GM19467 (cell line): ENCODE data around the gene IZUMO1.
"Not testable (repeated sequence)": the region's sequence is repeated elsewhere in the genome, so short reads cannot be mapped to it uniquely, and the experiment has no call there.

Source experiments
- ATAC-seq: cut with Tn5 transposase; IDR thresholded peaks from one replicate; pipeline ENCODE4 v1.9.1; 2021; ENCODE audit warnings: mild to moderate bottlenecking, moderate library complexity; ENCODE audit not compliant: unreplicated experiment

The IZUMO1 gene

DNA sequence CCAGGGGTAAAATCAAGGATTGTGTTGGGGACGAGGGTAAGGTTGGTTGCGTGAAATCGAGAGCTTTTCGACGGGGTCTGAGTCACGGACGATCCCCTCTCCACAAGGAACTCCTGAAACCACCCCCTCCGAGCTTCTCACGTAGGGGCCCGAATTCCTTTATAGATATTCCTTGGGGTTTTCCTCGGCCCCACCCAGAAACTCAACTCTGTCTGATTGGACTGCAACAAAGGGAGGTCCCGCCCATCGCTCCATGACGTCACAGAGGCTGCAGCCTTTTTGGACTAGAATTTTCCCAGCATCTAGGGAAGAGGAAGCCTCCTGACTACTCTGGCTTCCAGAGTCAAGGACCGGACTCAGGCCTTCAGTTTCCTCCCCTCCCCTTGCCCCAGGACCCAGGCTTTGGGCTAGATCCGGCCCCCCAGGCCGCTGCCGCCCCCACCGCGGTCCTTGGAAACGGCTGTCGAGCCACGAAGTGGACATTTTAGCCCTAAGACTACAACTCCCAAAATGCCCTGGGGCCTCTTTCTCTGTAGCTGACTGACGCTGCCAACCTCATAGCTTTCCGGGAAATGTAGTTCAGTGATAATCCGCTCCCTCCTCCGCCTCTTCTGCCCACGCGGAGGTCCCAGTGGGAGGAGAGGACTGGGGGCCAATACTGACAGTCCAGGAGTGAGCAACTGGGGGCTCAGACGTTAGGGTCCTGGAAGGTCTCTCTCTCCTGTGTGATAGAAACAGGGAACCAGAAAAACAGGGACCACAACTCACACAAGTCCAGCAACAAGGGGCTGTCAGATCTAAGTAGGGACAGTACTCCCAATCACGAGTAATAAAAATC lies at the start of gene IZUMO1:
Gene IZUMO1 (minus strand): TSS at position 172 of the 838 bp plus-strand sequence. CDS start 1,050 bp downstream, outside the sequence.
- ATAC-seq, result no peak

DNA sequence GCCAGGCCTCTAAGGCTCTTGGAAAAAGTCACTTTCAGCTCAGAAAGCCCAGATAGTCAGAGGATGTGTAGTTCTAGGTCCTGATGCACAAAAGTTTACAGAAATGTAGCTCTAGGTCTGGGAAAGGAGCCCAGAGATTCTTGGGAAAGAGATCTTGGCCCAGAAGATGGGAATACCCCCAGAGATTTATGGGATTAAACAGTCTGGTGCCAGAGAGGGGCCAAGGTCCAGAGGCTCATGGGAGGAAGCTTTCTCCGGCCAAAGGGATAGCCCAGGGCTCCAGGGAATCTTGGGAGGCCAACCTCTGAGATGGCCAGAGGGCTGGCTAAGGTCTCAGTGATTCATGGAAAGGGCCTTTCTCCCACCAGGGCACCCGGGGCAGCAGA lies 49.0 kb upstream of the IZUMO1 start:
- ATAC-seq, result no peak

DNA sequence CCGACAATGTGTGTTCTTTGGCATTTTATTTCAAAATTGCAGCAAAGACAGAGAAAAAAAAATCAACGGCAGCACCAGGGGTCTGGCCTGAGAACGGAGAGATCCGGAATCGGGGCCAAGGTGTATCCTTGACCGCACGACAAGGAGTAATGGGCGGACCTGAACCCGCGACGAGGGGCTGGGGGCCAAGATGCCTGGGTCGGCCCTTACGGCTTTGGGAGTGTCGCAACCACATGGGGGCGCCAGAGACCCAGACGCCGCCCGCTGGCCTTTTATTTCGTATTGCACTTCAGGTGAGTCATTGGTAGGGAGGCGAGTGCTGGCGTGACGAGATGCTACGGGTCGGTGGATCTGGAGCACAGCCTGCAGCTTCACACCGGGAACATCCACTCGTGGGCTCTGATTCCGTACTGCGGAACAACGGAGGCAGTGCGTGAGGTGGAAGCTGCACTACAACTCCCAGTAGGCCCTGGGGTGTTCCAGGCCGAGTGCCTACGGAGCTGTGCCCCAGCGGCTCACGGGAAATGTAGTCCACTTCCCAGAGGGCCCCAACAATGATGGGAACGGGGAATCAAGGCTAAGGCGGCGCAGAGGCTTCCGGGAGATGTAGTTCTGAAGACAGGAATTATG lies 48.5 kb upstream of the IZUMO1 start:
- ATAC-seq, result peak; percentile 79

DNA sequence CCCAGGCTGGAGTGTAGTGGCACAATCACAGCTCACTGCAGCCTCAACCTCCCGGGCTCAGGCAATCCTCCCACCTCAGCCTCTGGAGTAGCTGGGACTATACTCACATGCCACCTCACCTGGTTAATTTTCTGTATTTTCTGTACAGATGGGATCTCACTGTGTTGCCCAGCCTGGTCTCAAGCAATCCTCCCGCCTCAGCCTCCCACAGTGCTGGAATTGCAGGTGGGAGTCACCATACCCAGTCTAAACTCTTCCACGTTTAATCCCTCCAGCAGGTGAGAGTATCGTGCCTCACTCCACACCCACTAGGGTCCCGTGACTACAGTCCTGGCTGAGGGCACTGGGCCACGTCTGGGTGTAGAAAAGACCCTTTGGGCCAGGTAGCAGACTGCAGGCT lies 47.6 kb upstream of the IZUMO1 start:
- ATAC-seq, result no peak

DNA sequence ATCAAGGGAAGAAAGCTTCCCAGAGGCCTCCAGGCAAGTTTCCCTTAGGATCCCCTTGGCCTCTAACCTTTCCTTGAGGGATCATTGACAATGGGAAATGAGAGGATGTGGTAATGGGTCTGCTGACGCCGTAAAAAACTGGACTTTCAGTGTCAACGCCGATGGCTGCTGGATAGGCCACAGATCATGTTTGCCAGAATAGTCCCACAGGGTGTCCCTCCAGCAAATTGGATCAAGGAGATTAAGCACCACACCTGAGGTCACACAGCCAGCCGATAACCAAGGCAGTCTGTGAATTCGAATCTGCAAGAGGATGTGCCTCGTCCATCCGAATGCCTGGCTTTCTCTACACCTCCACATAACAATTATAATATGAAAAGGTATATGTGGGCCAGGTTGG lies 46.6 kb upstream of the IZUMO1 start:
- no peak for ATAC-seq

DNA sequence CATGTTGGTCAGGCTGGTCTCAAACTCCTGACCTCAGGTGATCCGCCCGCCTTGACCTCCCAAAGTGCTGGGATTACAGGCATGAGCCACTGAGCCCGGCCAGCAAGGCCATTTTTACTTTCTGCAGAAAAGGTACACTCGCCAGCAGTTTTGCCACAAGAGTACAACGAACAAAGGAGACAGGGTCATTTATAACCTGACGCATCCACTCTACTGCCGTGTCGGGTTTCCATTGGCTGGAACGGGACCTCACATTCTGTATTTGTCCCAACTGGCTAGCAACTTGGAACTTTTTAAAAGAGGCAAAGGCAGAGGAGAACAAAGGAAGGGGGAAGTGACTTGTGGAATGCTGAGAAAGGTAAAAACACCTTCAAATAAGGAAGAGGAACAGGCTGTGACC lies 40.6 kb upstream of the IZUMO1 start:
- ATAC-seq, result not testable (repeated sequence)

DNA sequence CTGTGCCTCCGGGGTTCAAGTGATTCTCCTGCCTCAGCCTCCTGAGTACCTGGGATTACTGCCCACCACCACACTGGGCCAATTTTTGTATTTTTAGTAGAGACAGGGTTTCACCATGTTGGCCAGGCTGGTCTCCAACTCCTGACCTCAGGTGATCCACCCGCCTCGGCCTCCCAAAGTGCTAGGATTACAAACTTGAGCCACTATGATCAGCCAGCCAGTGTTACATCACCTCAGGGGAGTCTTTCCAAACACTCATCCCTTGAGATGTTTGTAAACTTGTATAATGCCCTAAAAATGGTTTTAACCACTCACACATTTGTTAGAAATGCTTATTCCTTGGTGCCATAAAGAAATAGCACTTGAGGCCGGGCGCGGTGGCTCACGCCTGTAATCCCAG lies 39.7 kb upstream of the IZUMO1 start:
- ATAC-seq, result not testable (repeated sequence)

DNA sequence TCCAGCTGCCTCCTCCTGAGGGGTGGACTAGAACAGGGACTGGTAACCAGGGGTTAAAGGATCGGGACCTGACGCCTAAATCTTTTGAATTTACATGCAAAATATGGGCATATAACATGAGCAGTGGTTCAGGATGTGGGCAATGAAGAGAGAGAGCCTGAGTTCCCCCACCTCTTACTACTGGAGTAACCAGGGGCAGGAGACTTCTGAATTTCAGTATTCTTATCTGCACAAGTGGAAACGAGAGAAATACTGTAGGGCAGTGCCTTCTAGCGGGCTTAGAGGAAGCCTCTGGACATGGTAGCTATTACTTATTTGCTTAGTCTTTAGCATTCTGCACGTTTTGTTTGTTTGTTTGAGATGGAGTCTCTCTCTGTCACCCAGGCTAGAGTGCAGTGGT lies 37.8 kb upstream of the IZUMO1 start:
- no peak for ATAC-seq

DNA sequence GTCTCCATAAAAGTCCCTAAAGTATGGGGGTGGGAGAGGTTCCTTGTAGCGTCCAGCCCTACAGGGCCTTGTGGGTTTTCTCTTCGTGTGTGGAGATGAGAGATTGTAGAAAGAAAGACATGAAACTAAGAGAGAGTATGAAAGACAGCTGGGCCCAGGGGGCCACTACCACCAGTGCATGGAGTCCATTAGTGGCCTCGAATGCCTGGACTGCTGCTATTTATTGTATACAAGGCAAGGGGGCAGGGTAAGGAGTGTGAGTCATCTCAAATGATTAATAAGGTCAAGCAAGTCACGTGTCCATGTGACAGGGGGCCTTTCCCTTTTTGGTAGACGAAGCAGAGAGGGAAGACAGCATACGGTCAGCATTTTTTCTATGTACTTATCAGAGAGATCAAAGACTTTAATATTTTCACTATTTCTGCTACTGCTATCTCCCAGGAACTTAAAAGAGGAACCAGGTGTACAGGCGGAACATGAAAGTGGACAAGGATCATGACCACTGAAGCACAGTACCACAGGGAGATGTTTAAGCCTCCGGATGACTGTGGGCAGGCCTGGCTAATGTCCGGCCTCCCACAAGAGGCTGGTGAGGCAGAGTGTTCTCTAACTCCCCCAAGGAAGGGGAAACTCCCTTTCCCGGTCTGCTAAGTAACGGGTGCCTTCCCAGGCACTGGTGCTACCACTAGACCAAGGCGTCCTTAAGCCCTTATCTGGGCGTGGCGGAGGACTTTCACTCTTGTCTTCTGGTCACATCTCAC lies 34.1 kb upstream of the IZUMO1 start:
- ATAC-seq, result no peak

DNA sequence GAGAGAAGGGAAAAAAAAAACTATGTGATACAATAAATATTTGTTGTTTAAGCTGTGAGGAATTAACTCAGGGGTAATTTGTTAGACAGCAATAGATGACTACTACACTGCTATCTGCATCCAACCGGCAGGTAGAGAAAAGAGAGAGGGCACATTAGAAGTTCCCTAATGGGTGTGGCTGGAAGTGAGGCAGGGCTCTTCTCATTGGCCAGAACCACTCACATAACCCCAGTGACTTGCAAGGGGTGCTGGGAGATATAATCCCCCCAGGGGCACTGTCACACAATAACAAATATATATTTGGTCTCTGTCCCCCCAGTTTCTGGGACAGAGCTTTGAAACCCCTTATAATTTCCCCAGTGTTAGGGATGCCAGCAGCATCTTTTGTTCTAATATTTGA lies 32.9 kb upstream of the IZUMO1 start:
- no peak for ATAC-seq

DNA sequence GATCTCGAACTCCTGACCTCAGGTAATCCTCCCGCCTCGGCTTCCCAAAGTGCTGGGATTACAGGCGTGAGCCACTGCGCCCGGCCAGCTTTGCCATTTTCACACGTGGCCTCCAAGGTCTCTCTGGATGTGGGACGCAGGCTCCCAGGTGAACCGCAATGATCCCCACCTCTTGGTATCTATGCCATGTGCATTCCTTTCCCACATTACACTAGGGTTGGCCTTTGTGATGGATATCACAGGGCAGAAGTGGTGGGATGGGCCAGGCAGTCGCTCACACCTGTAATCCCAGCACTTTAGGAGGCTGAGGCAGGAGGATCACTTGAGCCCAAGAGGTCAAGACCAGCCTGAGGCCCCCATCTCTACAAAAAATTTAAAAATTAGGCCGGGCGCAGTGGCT lies 31.0 kb upstream of the IZUMO1 start:
- no peak for ATAC-seq

DNA sequence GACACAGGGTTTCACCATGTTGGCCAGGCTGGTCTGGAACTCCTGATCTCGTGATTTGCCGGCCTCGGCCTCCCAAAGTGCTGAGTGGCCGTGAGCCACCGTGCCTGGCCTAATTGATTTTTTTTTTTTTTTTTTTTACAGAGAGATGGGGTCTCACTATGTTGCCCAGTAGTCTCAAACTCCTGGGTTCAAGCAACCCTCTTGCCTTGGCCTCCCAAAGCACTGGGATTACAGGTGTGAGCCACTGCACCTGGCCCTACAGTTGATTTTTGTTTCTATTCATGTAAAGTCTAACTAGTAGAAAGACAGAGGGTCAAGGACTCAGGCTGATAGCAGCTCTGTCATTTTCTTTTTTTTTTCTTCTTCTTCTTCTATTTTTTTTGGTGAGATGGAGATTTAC lies 30.4 kb upstream of the IZUMO1 start:
- no peak for ATAC-seq

DNA sequence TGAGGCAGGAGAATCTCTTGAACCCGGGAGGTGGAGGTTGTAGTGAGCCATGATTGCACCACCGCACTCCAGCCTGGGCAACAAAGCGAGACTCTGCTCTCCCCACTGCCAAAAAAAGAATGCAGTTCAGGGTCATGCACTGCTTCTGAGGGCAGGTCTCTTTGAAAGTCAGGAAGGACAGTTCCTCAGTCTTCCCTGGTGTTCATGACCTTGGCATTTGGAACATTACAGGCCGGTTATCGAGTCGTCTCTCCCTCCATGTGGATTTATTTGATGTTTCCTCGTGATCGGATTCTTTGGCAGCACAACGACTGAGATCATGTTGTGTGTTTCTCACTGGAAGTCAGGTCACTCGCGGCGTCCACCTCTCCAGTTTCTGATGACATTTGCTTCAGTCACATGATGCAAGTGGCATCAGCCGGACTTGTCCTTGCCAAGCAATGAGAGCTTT lies 25.8 kb upstream of the IZUMO1 start:
- no peak for ATAC-seq

DNA sequence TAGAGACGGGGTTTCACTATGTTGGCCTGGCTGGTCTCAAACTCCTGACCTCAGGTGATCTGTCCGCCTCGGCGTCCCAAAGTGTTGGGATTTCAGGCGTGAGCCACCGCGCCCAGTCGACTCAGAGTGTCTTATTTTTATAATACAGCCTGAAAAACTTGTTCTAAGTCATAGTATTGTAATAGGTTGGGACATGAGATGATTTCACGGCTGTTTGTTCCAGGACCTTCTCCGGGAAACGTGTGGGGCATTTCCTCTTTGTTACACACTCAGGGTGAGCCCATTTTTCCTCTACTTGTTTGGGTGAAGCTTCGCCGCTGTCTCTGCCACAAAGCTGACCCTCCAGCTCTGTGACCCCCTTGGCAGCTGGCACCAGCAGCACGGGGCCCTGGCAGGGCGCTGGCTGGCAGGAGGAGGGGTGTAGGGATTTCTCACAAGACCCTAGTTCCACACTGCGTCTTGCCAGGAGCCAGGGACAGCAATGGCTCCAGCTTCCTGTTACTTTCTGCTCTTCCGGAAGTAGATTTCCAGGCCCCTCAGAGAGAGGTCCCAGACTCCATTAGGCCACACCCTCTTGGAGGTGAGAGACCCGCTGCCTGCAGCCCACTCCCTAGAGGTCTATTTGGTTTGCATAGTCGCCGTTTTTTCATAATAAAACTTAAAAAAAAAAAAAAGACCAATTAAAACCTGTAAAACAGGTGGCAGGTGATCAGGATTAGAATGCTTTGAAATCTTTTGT lies 24.2 kb upstream of the IZUMO1 start:
- ATAC-seq, result no peak

DNA sequence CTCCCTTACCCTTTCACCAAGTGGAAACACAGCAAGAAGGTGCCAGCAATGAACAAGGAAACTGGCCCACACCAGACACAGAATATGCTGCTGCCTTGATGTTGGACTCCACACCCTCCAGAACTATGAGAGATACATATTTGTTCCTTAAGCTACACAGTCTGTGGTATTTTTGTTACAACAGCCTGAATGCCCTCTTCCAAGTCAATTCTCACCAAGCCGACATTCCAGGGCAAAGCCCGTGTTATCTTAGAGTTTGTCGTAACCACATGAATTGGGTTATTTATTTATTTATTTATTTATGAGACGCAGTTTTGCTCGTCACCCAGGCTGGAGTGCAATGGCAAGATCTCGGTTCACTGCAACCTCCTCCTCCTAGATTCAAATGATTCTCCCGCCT lies 23.6 kb upstream of the IZUMO1 start:
- ATAC-seq, result no peak

DNA sequence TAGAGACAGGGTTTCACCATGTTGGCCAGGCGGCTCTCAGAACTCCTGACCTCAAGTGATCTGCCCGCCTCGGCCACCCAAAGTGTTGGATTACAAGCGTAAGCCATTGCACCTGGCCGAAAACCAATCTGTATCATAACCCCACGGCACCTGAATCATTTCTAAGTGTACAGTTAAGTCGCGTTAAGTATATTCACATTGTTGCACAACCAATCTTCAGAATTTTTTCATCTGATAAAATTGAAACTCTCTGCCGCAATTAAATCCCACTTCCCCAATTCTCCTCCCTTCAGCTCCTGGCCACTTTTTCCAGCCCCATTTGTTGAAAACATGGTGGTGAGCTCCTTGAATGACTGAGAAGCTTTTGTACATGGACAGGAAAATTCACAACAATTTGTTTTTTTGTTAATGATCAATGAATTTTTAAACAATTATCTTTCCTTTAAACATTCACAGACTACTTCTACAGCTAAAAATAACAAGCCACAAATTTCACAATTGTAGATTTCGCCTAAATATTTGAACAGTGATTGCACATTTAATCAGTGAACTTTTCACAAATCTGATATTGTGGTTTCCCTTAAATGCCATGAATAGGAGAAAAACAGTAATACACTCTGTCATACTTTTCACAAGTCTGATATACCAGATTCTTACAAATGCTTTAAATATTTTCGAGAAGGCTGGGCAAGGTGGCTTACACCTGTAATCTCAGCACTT lies 22.4 kb upstream of the IZUMO1 start:
- ATAC-seq, result no peak

DNA sequence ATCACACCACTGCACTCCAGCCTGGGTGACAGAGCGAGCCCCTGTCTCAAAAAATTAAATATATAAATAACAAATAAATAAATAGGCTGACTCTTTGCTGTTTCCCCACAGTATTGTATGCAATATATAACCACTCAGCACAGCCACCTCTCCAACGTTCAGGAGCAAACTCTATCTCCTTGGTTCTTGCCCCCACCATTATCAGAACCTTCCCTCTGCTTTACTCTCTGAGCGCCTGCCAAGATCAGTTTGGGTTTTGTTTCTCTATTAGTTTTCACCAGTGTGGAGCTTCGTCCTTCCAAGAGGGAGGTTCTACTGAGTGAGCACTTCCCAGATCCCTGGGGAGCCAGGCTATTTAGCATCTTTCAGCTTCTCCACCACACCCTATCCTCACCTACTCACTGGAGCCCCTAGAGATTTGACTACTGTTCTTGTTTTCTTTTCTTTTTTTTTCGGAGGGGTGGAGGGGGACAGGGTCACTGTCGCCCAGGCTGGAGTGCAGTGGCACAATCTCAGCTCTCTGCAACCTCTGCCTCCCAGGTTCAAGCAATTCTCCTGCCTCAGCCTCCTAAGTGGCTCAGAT lies 21.6 kb upstream of the IZUMO1 start:
- ATAC-seq, result not testable (repeated sequence)

DNA sequence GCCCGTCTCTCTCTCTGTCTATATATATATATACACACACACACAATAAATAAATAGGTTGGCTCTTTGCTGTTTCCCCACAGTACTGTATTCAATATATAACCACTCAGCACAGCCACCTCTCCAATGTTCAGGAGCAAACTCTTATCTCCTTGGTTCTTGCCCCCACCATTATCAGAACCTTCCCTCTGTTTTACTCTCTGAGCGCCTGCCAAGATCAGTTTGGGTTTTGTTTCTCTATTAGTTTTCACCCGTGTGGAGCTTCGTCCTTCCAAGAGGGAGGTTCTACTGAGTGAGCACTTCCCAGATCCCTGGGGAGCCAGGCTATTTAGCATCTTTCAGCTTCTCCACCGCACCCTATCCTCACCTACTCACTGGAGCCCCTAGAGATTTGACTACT lies 19.1 kb upstream of the IZUMO1 start:
- not testable (repeated sequence) for ATAC-seq

DNA sequence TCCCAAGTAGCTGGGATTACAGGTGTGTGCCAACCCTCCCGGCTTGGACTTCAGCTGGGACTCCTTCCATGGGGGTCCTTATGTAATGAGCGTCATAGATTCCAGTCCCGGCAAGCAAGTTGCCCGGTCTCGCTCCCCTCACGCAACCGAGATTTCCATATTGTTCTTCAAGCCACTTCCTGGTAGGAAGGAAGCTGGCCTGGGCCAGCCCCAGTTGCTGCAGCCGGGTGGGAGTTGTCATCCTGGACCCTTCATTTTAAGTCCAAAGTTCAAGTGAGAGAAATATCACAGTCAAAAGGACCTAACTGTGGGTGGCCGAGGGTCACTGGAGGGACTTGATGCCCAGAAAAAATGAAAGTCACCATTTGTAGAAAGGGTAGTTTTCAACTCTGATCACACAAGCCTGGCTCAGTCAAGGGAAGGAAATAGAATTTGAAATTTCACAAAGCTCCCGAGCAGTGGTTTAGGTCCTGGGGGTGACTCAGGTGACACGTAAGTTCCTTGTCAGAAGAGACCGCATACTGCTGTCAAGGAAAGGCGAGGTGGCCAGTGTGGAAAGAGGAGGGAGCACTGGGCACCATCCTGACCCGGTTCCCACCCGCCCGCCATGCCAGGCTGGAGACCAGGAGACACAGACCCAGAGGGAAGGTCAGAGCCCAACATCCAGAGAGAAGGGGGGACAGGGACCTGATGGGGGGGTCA lies 13.9 kb upstream of the IZUMO1 start:
- no peak for ATAC-seq
